Thymus (tissue), 11 donors: Measurements from ENCODE around the gene PPCDC. TPM values are rescaled to one million over a fixed set of nuclear protein-coding genes. Genes with fewer than 3 reads are reported as not detected.
"Not testable (repeated sequence)": the region's sequence is repeated elsewhere in the genome, so short reads cannot be mapped to it uniquely, and the experiment has no call there.

Experiments used
- DNase-seq, 9 donors: peaks; one replicate each; pipeline ENCODE4 v3.0.0-alpha.2; 2013; ENCODE audit warnings: low spot score in 9 of 9, low read depth in 6 of 9, missing footprints in 1 of 9
- H3K27ac ChIP-seq, 2 donors: one replicate each; pipeline ENCODE4 v1.5.1; 2013; ENCODE audit warnings: control low read depth in 1 of 2, low read depth in 1 of 2, low read length in 1 of 2, mild to moderate bottlenecking in 1 of 2, moderate library complexity in 1 of 2
- H3K27me3 ChIP-seq, 2 donors: one replicate each; pipeline ENCODE4 v1.5.1; 2013; ENCODE audit warnings: low read length in 1 of 2; ENCODE audit not compliant: control insufficient read depth in 2 of 2, insufficient read depth in 1 of 2
- H3K36me3 ChIP-seq, 2 donors: one replicate each; pipeline ENCODE4 v1.5.1; 2013; ENCODE audit warnings: low read length in 1 of 2, mild to moderate bottlenecking in 1 of 2, moderate library complexity in 1 of 2; ENCODE audit not compliant: control insufficient read depth in 2 of 2, insufficient read depth in 2 of 2
- H3K4me1 ChIP-seq, 2 donors: one replicate each; pipeline ENCODE4 v1.5.1; 2013; ENCODE audit warnings: low read length in 2 of 2; ENCODE audit not compliant: control insufficient read depth in 2 of 2, insufficient read depth in 2 of 2
- H3K4me3 ChIP-seq, 2 donors: one replicate each; pipeline ENCODE4 v1.5.1; 2013; ENCODE audit warnings: low read length in 2 of 2, control low read depth in 1 of 2, mild to moderate bottlenecking in 1 of 2
- H3K9me3 ChIP-seq, 2 donors: one replicate each; pipeline ENCODE4 v1.5.1; 2013; ENCODE audit warnings: low read length in 1 of 2, mild to moderate bottlenecking in 1 of 2; ENCODE audit not compliant: control insufficient read depth in 2 of 2, insufficient read depth in 1 of 2
- WGBS: extraction: QIAGEN DNeasy Blood & Tissue Kit; methylation state at CpG from one replicate; pipeline ENCODE4 v1.1.7; 2013; 5-methylcytosine and 5-hydroxymethylcytosine counted together
- polyA plus RNA-seq: library from polyadenylated mRNA; stranded (reverse); fragments of 200-250 nt; gene quantifications from one replicate; pipeline ENCODE4 v1.2.3, GENCODE V29; 2013
- total RNA-seq: library from RNA; stranded (reverse); fragments of 120-200 nt; gene quantifications from one replicate; pipeline ENCODE4 v1.2.4, GENCODE V29; 2013
- donor health status: healthy.

PPCDC gene
- total and polyA plus RNA-seq, 2 donors = 11.3 to 20.9 TPM

- Histone ChIP-seq H3K9me3 (peaks cover 0 to 3% of the 10 kb centered on the region in 2 donors), H3K4me3 (no peak overlapping the region), H3K36me3 (no peaks in the 10 kb centered on the region), H3K27ac (peak overlapping the region in 1 of 2 donors; percentile 38), H3K4me1 (peaks cover 3 to 18% of the 10 kb centered on the region in 2 donors), H3K27me3 (no peaks in the 10 kb centered on the region)
- DNase-seq = peak in 6 of 9 donors; percentile 19 to 58 (median 36)
- WGBS = 6% methylated on average over 1 of the region's 1 CpG
These were observed 42.1 kb downstream of the PPCDC start for GRCh38 chr15:75065467-75065850.

GRCh38 chr15:75065851-75066509 lies 42.6 kb downstream of the PPCDC start:
- H3K27ac ChIP-seq = no peak overlapping the region
- 64% methylated on average over 6 of the region's 6 CpGs for WGBS
- H3K27me3 ChIP-seq = no peaks in the 10 kb centered on the region
- no peaks in the 10 kb centered on the region for H3K36me3 ChIP-seq
- no peak overlapping the region for H3K4me3 ChIP-seq
- no peak for DNase-seq
- H3K4me1 ChIP-seq = peaks cover 3 to 21% of the 10 kb centered on the region in 2 donors
- peaks cover 0 to 3% of the 10 kb centered on the region in 2 donors for H3K9me3 ChIP-seq

- H3K27me3 ChIP-seq = no peaks in the 10 kb centered on the region
- H3K4me1 ChIP-seq = peaks cover 3 to 21% of the 10 kb centered on the region in 2 donors
- H3K4me3 ChIP-seq = no peak overlapping the region
- H3K9me3 ChIP-seq = peaks cover 0 to 3% of the 10 kb centered on the region in 2 donors
- no peak for DNase-seq
- WGBS = 62% methylated on average over 3 of the region's 3 CpGs
- H3K36me3 ChIP-seq = no peaks in the 10 kb centered on the region
- no peak overlapping the region for H3K27ac ChIP-seq
These were observed 43.9 kb downstream of the PPCDC start for GRCh38 chr15:75067123-75067830.

DNA sequence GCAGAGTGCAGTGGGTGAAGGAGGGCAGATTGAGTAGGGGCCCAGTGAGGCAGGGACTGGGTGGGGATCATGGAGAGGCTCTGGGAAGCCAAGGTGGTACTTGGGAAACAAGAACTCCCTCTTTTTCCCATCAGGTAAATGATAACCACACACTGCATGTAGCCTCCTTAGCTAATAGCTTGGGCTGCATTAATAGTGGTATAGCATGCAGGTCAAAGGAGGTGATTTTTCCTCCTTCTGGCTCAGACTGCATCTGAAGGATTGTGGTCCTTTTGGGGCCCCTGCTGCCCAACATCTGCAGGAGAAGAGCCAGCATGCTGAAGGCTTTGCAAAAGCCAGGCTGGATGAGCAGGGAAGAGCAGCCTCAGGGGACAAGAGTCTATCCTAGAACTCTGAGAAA lies 45.4 kb downstream of the PPCDC start:
- H3K9me3 ChIP-seq = peaks cover 0 to 3% of the 10 kb centered on the region in 2 donors
- DNase-seq = no peak
- peaks cover 3 to 21% of the 10 kb centered on the region in 2 donors for H3K4me1 ChIP-seq
- H3K4me3 ChIP-seq = no peak overlapping the region
- no peaks in the 10 kb centered on the region for H3K27me3 ChIP-seq
- H3K36me3 ChIP-seq = no peaks in the 10 kb centered on the region
- H3K27ac ChIP-seq = no peak overlapping the region

DNA sequence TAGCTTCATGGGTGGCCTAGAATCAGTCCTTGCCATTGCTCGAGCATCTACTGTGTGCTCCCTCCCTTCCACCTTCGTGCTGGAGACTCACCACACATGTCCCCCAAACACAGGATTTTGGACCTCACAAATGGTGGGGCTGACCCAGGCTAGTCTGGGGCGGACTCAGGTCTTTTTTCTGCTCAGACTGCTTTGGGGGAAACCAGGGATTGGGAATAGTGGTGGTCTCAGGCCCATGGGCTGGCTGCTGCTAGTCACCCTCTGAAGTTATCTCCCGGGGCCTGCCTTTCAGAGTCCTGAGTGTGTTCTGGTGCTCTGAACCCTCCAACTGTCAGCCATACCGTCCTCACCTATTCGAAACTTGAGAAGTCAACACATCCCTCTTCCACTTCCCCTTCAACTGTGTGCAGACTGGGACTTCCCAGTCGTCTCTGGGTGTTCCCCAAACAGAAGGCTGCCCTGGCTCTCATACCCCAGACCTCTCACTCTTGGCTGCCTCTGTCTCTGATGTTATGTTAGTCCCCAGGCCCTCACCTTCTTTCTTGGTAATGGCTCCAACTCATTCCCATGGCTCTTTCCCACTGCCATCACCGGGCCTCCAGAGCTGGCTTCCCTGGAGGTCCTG lies 46.0 kb downstream of the PPCDC start:
- H3K27ac ChIP-seq = no peak overlapping the region
- H3K36me3 ChIP-seq = no peaks in the 10 kb centered on the region
- no peak overlapping the region for H3K4me3 ChIP-seq
- no peaks in the 10 kb centered on the region for H3K27me3 ChIP-seq
- peak in 2 of 9 donors; percentile 13 to 30 for DNase-seq
- peaks cover 0 to 6% of the 10 kb centered on the region in 2 donors for H3K9me3 ChIP-seq
- H3K4me1 ChIP-seq = peaks cover 3 to 21% of the 10 kb centered on the region in 2 donors
- 73% methylated on average over 8 of the region's 8 CpGs for WGBS

GRCh38 chr15:75070674-75071073 lies 47.3 kb downstream of the PPCDC start:
- no peak for DNase-seq
- no peak overlapping the region for H3K27ac ChIP-seq
- WGBS = 96% methylated on average over 4 of the region's 4 CpGs

GRCh38 chr15:75073197-75073596 lies 49.8 kb downstream of the PPCDC start:
- no peak for DNase-seq
- H3K36me3 ChIP-seq = no peaks in the 10 kb centered on the region
- peaks cover 0 to 7% of the 10 kb centered on the region in 2 donors for H3K4me1 ChIP-seq
- no peaks in the 10 kb centered on the region for H3K27me3 ChIP-seq
- H3K9me3 ChIP-seq = peaks cover 3 to 20% of the 10 kb centered on the region in 2 donors
- H3K27ac ChIP-seq = no peak overlapping the region
- H3K4me3 ChIP-seq = no peak overlapping the region
- 48% methylated on average over 3 of the region's 3 CpGs for WGBS

More at GRCh38 chr15:75070674-75071073, 47.3 kb downstream of the PPCDC start:
- Histone ChIP-seq H3K36me3 (no peaks in the 10 kb centered on the region), H3K27me3 (no peaks in the 10 kb centered on the region), H3K9me3 (peaks cover 0 to 13% of the 10 kb centered on the region in 2 donors), H3K4me1 (peaks cover under 1 to 9% of the 10 kb centered on the region in 2 donors), H3K4me3 (no peak overlapping the region)

DNA sequence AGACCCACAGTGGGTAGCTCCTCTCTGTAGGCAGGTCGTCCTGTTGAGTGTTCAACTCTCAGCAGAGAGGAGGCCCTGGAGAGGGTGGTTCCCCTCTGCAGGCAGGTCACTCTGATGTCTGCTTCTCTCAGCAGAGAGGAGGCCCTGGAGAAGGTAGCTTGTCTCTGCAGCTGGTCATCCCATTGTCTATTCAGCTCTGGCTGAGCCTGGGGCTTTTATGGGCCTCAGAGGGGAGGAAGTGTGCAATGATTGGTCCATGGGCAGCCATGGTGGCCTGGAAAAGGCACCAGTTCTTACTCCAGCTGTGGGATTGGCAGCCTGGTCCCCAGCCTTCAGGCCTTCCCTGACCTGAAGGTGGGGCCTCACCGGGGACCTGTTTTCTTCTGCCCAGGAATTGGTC lies 52.9 kb downstream of the PPCDC start:
- H3K27ac ChIP-seq = no peak overlapping the region
- WGBS = 99% methylated on average over 2 of the region's 2 CpGs
- no peak overlapping the region for H3K4me3 ChIP-seq
- H3K36me3 ChIP-seq = no peaks in the 10 kb centered on the region
- no peaks in the 10 kb centered on the region for H3K4me1 ChIP-seq
- DNase-seq = no peak
- no peaks in the 10 kb centered on the region for H3K27me3 ChIP-seq
- H3K9me3 ChIP-seq = peaks cover 3 to 20% of the 10 kb centered on the region in 2 donors

- not testable (repeated sequence) for H3K27me3 ChIP-seq, H3K4me3 ChIP-seq, DNase-seq, H3K36me3 ChIP-seq, H3K27ac ChIP-seq, H3K4me1 ChIP-seq
- peaks cover 3 to 20% of the 10 kb centered on the region in 2 donors for H3K9me3 ChIP-seq
- WGBS = 84% methylated on average over 4 of the region's 4 CpGs
These were observed 54.2 kb downstream of the PPCDC start for GRCh38 chr15:75077551-75077961.
